K562 (cell line): ENCODE measurements around the gene NUDT12. TPM values are rescaled to one million over a fixed set of nuclear protein-coding genes. Genes with fewer than 3 reads are reported as not detected.

Experiments used
- ATAC-seq: fragments of 200-7000 bp; cut with Tn5 transposase; 3 replicates; pipeline ENCODE4 v1.9.1; 2020; ENCODE audit warnings: moderate library complexity
- BruUV-seq: library from RNA; stranded (reverse); fragments of 400-500 nt; replicated peaks from 2 replicates; lab custom pipeline; 2021; lab: Mats Ljungman, UMichigan
- CTCF ChIA-PET: fragments of 300-600 bp; formaldehyde crosslinking; extraction: SDS; loops from one replicate; lab custom pipeline; 2021; ENCODE audit warnings: low intra/inter-chr PET ratio; lab: Yijun Ruan, JAX
- POLR2A ChIA-PET: fragments of 300-600, 350-650 bp; sonication (Branson Sonifier 250); formaldehyde crosslinking; extraction: SDS; loops from one replicate; lab custom pipeline; 2021; ENCODE audit warnings: antibody characterized with exemption, inconsistent platforms; lab: Yijun Ruan, JAX
- DNase-seq, 4 experiments: peaks; one replicate each; pipeline versions ENCODE4 v3.0.0 to v3.0.0-alpha.2; 2011 to 2018; ENCODE audit warnings: low spot score in 3 of 4, mixed read lengths in 3 of 4; ENCODE audit errors: extremely low read depth in 1 of 4
- FAIRE-seq: peaks from 2 replicates; lab custom pipeline; 2011; peaks lifted over from hg19 to GRCh38; lab: Jason Lieb, UNC
- H2AFZ ChIP-seq: 2 replicates; pipeline ENCODE4 v1.6.0; 2011; ENCODE audit warnings: low read depth, low read length, control low read depth, inconsistent platforms
- H3K27ac ChIP-seq: fragments of 200-600 bp; 3 replicates; pipeline ENCODE4 v1.8.0; 2011; ENCODE audit warnings: low read depth, mild to moderate bottlenecking, control low read depth, inconsistent platforms, low read length, moderate library complexity, mixed read lengths; ENCODE audit errors: extremely low read depth
- H3K27me3 ChIP-seq, 2 experiments: fragments of 300-600 bp in 1 of 2; 2 replicates in 1 of 2; 3 replicates in 1 of 2; pipeline versions ENCODE4 v1.6.0 to v1.8.0; 2011; ENCODE audit warnings: inconsistent platforms in 2 of 2, low read length in 2 of 2, mild to moderate bottlenecking in 1 of 2, mixed read lengths in 1 of 2, moderate library complexity in 1 of 2; ENCODE audit not compliant: control insufficient read depth in 2 of 2, insufficient read depth in 2 of 2
- H3K36me3 ChIP-seq: fragments of 300-600 bp; 3 replicates; pipeline ENCODE4 v1.8.0; 2011; ENCODE audit warnings: mild to moderate bottlenecking, low read length, inconsistent platforms; ENCODE audit not compliant: control insufficient read depth, insufficient read depth
- H3K4me1 ChIP-seq, 2 experiments: fragments of 200-600 bp in 1 of 2; replicated peaks in 1 of 2; 2 replicates in 1 of 2; 3 replicates in 1 of 2; pipeline versions ENCODE4 v1.5.1 to v1.8.0; 2011; ENCODE audit warnings: inconsistent platforms in 2 of 2, low read length in 2 of 2, mild to moderate bottlenecking in 1 of 2, mixed read lengths in 1 of 2, moderate library complexity in 1 of 2; ENCODE audit not compliant: control insufficient read depth in 2 of 2, insufficient read depth in 2 of 2
- H3K4me2 ChIP-seq: 2 replicates; pipeline ENCODE4 v1.6.1; 2011; ENCODE audit warnings: low read length, control low read depth, inconsistent platforms, mixed read lengths; ENCODE audit not compliant: insufficient read depth
- H3K4me3 ChIP-seq: fragments of 200-600 bp; sonication (generic), shearing (Covaris generic); 2 replicates; pipeline ENCODE4 v1.5.1; 2016; ENCODE audit warnings: control low read depth, inconsistent platforms
- H3K79me2 ChIP-seq: fragments of 200-600 bp; 3 replicates; pipeline ENCODE4 v1.8.0; 2011; ENCODE audit warnings: low read length, inconsistent platforms; ENCODE audit not compliant: control insufficient read depth, insufficient read depth
- H3K9ac ChIP-seq, 2 experiments: 2 replicates each; pipeline versions ENCODE4 v1.6.0 to v1.6.1; 2011; ENCODE audit warnings: low read depth in 2 of 2, low read length in 2 of 2, control low read depth in 1 of 2, inconsistent platforms in 1 of 2, mild to moderate bottlenecking in 1 of 2, mixed read lengths in 1 of 2; ENCODE audit not compliant: insufficient read depth in 1 of 2
- H3K9me1 ChIP-seq: one replicate; pipeline ENCODE4 v1.6.0; 2011; ENCODE audit warnings: inconsistent platforms, mild to moderate bottlenecking, low read length, moderate library complexity; ENCODE audit not compliant: control insufficient read depth, insufficient read depth
- H3K9me3 ChIP-seq: replicated peaks from 2 replicates; pipeline ENCODE4 v1.5.1; 2011; ENCODE audit warnings: low read depth, low read length, inconsistent platforms; ENCODE audit not compliant: control insufficient read depth, insufficient read depth
- H4K20me1 ChIP-seq: replicated peaks from 2 replicates; pipeline ENCODE4 v1.6.1; 2011; ENCODE audit warnings: low read length, inconsistent platforms, mixed read lengths; ENCODE audit not compliant: control insufficient read depth, insufficient read depth
- ARID1B ChIP-seq: fragments of 450-650 bp; IDR thresholded peaks from 2 replicates; pipeline ENCODE4 v1.6.1; 2016; ENCODE audit warnings: antibody characterized with exemption, mild to moderate bottlenecking, inconsistent platforms
- CBFB ChIP-seq: sonication (generic); formaldehyde crosslinking; IDR thresholded peaks from 2 replicates; pipeline ENCODE4 v1.4.0; 2020; ENCODE audit warnings: mild to moderate bottlenecking, missing genetic modification reagents
- CEBPB ChIP-seq: fragments of 450-650 bp; IDR thresholded peaks from 2 replicates; pipeline ENCODE4 v1.6.1; 2016; ENCODE audit warnings: missing genetic modification characterization, missing compliant biosample characterization
- CHAMP1 ChIP-seq: fragments of 450-650 bp; IDR thresholded peaks from 2 replicates; pipeline ENCODE4 v1.6.1; 2016; ENCODE audit warnings: mild to moderate bottlenecking
- ELF4 ChIP-seq: fragments of 450-650 bp; formaldehyde crosslinking; IDR thresholded peaks from 2 replicates; pipeline ENCODE4 v1.4.0; 2022; ENCODE audit warnings: missing genetic modification characterization
- GATA2 ChIP-seq: sonication (generic); formaldehyde crosslinking; IDR thresholded peaks from 2 replicates; pipeline ENCODE4 v1.4.0; 2020; ENCODE audit warnings: mild to moderate bottlenecking, missing genetic modification reagents
- GTF2E2 ChIP-seq: fragments of 200-800 bp; sonication (Bioruptor generic); IDR thresholded peaks from 2 replicates; pipeline ENCODE4 v1.6.1; 2016; ENCODE audit warnings: missing genetic modification characterization, missing compliant biosample characterization
- HMBOX1 ChIP-seq: sonication (generic); IDR thresholded peaks from 2 replicates; pipeline ENCODE4 v1.6.1; 2016
- IFI16 ChIP-seq: fragments of 250-450 bp; sonication (Bioruptor Pico); IDR thresholded peaks from 2 replicates; pipeline ENCODE4 v2.1.2; 2022; ENCODE audit warnings: mild to moderate bottlenecking, inconsistent platforms
- KDM1A ChIP-seq, 2 experiments: fragments of 450-650 bp; IDR thresholded peaks; 2 replicates each; pipeline ENCODE4 v1.6.1; 2016; ENCODE audit warnings: mild to moderate bottlenecking in 2 of 2
- KDM5B ChIP-seq: fragments of 200-600 bp; sonication (generic); IDR thresholded peaks from 2 replicates; pipeline ENCODE4 v1.6.1; 2012; ENCODE audit warnings: low read depth, mild to moderate bottlenecking, moderate library complexity, low read length, control low read depth, inconsistent platforms; ENCODE audit not compliant: insufficient replicate concordance
- MLLT1 ChIP-seq, 2 experiments: fragments of 450-650 bp; IDR thresholded peaks; 2 replicates each; pipeline ENCODE4 v1.6.1; 2016
- NFE2L1 ChIP-seq: fragments of 450-650 bp; IDR thresholded peaks from 2 replicates; pipeline ENCODE4 v1.6.1; 2016; ENCODE audit warnings: missing genetic modification characterization, low read depth, mild to moderate bottlenecking, missing compliant biosample characterization, moderate library complexity, borderline replicate concordance
- POLR2AphosphoS5 ChIP-seq: IDR thresholded peaks from 2 replicates; pipeline ENCODE4 v1.6.1; 2011; ENCODE audit warnings: mild to moderate bottlenecking, low read depth, low read length, moderate library complexity; ENCODE audit not compliant: control insufficient read depth, insufficient read depth
- USF1 ChIP-seq: sonication (generic); formaldehyde crosslinking; IDR thresholded peaks from 2 replicates; pipeline ENCODE4 v1.9.0; 2022; ENCODE audit warnings: mild to moderate bottlenecking, missing genetic modification reagents
- ZNF263 ChIP-seq: sonication (generic); formaldehyde crosslinking; IDR thresholded peaks from 2 replicates; pipeline ENCODE4 v1.8.0; 2022; ENCODE audit warnings: mild to moderate bottlenecking, missing genetic modification reagents, borderline replicate concordance
- ZNF316 ChIP-seq: fragments of 450-650 bp; IDR thresholded peaks from 2 replicates; pipeline ENCODE4 v1.6.1; 2016
- WGBS: fragments of 100-300 bp; shearing (Covaris generic); methylation state at CpG from one replicate; pipeline ENCODE4 v1.1.6; 2016; ENCODE audit warnings: low coverage, mixed read lengths; ENCODE audit not compliant: insufficient coverage; ENCODE audit errors: missing lambda C conversion rate; 5-methylcytosine and 5-hydroxymethylcytosine counted together
- in situ Hi-C: fragments of 300-500 bp; cut with MboI; formaldehyde crosslinking; loops from 4 replicates; pipeline ENCODE4 v1.15.0; 2018; ENCODE audit warnings: inconsistent platforms, mixed read lengths
- intact Hi-C: fragments of 100-400 bp; cut with micrococcal nuclease; formaldehyde crosslinking; loops from 2 replicates; pipeline ENCODE4 v1.14.2; 2022
- polyA plus RNA-seq, 8 experiments: library from polyadenylated mRNA; depleted of rRNA in 4 of 8; stranded (reverse) in 5 of 8; unstranded in 3 of 8; fragments of >200 nt; fragmentation: Nextera tagmentation in 2 of 8; fragmentation: Illumina TruSeq in 1 of 8; extraction: Ambion mirVana in 2 of 8; extraction: Trizol in 1 of 8; gene quantifications; 2 replicates each; pipeline versions ENCODE4 v1.2.1 to v1.2.3, GENCODE V29; 2011 to 2014; ENCODE audit warnings: inconsistent platforms in 1 of 8, missing spikeins in 1 of 8
- total RNA-seq, 7 experiments: library from RNA; depleted of rRNA in 6 of 7; stranded (reverse); fragments of >200 nt in 6 of 7; fragmentation: Illumina TruSeq in 2 of 7; extraction: Trizol in 2 of 7; gene quantifications; 2 replicates each; pipeline versions ENCODE4 v1.2.1 to v1.2.3, GENCODE V29; 2011 to 2021; ENCODE audit warnings: low replicate concordance in 1 of 7

Gene NUDT12
- total and polyA plus RNA-seq, 9 of the 15 experiments (the other 6 are each of a cell fraction or from before 2014, with no cell fraction given) = 10.9 to 27.2 (median 18.5) TPM

GRCh38 chr5:103560826-103561225 lies 1.8 kb downstream of the NUDT12 start:
- WGBS = 47% methylated on average over 3 of the region's 3 CpGs
- in situ Hi-C loops (no loop called here), intact Hi-C loops (loop anchor here (10.0 kb wide), 1 partner anchor 306 kb away; the partner anchor contains the start of gene MACIR)
- Histone ChIP-seq H4K20me1 (no peaks in the 10 kb centered on the region), H3K27ac (no peak overlapping the region), H3K9ac (0 out of 4 replicates have a peak overlapping the region, but pooled peaks of 1 of the 2 experiments have one; percentile 77), H3K9me3 (no peaks in the 10 kb centered on the region), H3K4me2 (no peak overlapping the region), H3K27me3 (no peaks in the 10 kb centered on the region), H3K9me1 (no peaks in the 10 kb centered on the region), H2AFZ (no peak overlapping the region), H3K4me3 (no peak overlapping the region), H3K79me2 (peaks cover 17% of the 10 kb centered on the region), H3K36me3 (peaks cover 6% of the 10 kb centered on the region; the same call in 2 of the 3 replicates), H3K4me1 (peaks cover 0 to 7% of the 10 kb centered on the region in 2 experiments; a peak in 3 of 5 replicates)
- DNase-seq (peak in 2 of 4 experiments; percentile 6 to 8), ATAC-seq (no peak), FAIRE-seq (no peak)
- CTCF ChIA-PET = interaction anchor here (0.7 kb wide), 1 partner anchor 91 kb away, joined by 5 read pairs; no protein-coding TSS in a partner anchor
- POLR2A ChIA-PET = no interaction called here
- no TSS peak for BruUV-seq
- TF ChIP-seq ELF4 (no peak), CEBPB (tag) (peak; percentile 53), POLR2AphosphoS5 (no peak), ZNF263 (no peak), NFE2L1 (tag) (no peak), MLLT1 (IDR thresholded peaks at IDR 0.05) (no peak), GTF2E2 (tag) (no peak), USF1 (no peak), HMBOX1 (no peak), IFI16 (CRISPR knock-in tag) (no peak), KDM1A (IDR thresholded peaks at IDR 0.05) (0 out of 4 replicates have a peak, but pooled peaks have one; percentile 30 to 46), CHAMP1 (no peak), ZNF316 (0 out of 2 replicates have a peak, but pooled peaks have one; percentile 23), CBFB (CRISPR knock-in tag) (no peak), KDM5B (no peak), ARID1B (no peak), GATA2 (CRISPR knock-in tag) (no peak)
